ENCODE measurements around the gene TRIM46.
"Not testable (repeated sequence)": the region's sequence is repeated elsewhere in the genome, so short reads cannot be mapped to it uniquely, and the experiment has no call there.

GRCh38 chr1:155155996-155156643, 17.5 kb upstream of the TRIM46 start:
- TF ChIP-seq CTCF, EP300 (IDR thresholded peaks at IDR 0.05): not testable (repeated sequence)
